NCI-H2171 (cell line): ENCODE measurements around the gene TEKTIP1.

Experiments
- DNase-seq: peaks from one replicate; lab custom pipeline; 2025; lab: John Stamatoyannopoulos, UW

Gene TEKTIP1

GRCh38 chr19:3537438-3538240, 1.3 kb upstream of the TEKTIP1 start:
- no peak for DNase-seq

GRCh38 chr19:3538258-3538929, 580 bp upstream of the TEKTIP1 start:
- DNase-seq = no peak

GRCh38 chr19:3539756-3540118, 763 bp downstream of the TEKTIP1 start:
- no peak for DNase-seq

- no peak for DNase-seq
Measured at GRCh38 chr19:3543150-3544057, 4.4 kb downstream of the TEKTIP1 start.

- DNase-seq = no peak
Measured at GRCh38 chr19:3544058-3544376, 5.0 kb downstream of the TEKTIP1 start.

GRCh38 chr19:3544742-3545668, 6.0 kb downstream of the TEKTIP1 start:
- no peak for DNase-seq

GRCh38 chr19:3545669-3546034, 6.7 kb downstream of the TEKTIP1 start:
- no peak for DNase-seq

- no peak for DNase-seq
Measured at GRCh38 chr19:3546119-3546518, 7.1 kb downstream of the TEKTIP1 start.

- DNase-seq = no peak
Measured at GRCh38 chr19:3547301-3547731, 8.3 kb downstream of the TEKTIP1 start.

GRCh38 chr19:3547767-3548282, 8.9 kb downstream of the TEKTIP1 start:
- no peak for DNase-seq

- DNase-seq = no peak
Measured at GRCh38 chr19:3548606-3549005, 9.6 kb downstream of the TEKTIP1 start.

- DNase-seq = no peak
Measured at GRCh38 chr19:3549816-3550215, 10.8 kb downstream of the TEKTIP1 start.

- no peak for DNase-seq
Measured at GRCh38 chr19:3550947-3551791, 12.2 kb downstream of the TEKTIP1 start.

GRCh38 chr19:3551792-3552095, 12.8 kb downstream of the TEKTIP1 start:
- DNase-seq = no peak

GRCh38 chr19:3554254-3555083, 15.5 kb downstream of the TEKTIP1 start:
- DNase-seq = no peak

- no peak for DNase-seq
Measured at GRCh38 chr19:3555653-3556422, 16.9 kb downstream of the TEKTIP1 start.

GRCh38 chr19:3556423-3556977, 17.5 kb downstream of the TEKTIP1 start:
- no peak for DNase-seq

GRCh38 chr19:3556978-3557460, 18.0 kb downstream of the TEKTIP1 start:
- peak; percentile 26 for DNase-seq
